ENCODE measurements around the gene ANGPTL2.

The ANGPTL2 gene

DNA sequence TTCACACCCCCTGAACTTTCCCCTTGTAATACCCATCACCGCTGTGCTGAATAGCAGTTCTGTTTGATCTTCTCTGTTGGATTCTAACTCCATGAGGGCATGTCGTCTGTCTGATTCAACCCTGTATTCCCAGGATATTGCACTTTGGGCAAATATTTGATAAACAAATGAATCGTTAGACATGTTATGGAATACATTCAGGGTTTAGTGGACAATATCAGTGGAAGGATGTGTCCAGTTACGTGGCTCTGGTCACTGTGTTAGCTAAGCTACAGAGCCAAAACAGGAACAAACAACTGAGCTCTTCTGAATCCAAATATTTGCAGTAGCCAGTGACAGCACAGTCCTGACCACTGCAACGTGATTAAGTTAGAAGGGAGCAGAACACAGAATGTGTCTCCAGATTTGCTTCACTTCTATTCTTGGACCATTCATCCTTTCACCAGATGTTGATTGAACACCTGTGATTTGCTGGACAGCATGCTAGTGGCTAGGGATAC lies 13.2 kb downstream of the ANGPTL2 start:
- no peaks in the 10 kb centered on the region for H3K9me2 ChIP-seq (replicated peaks; ENCODE audit: control insufficient read depth, low read length)
- H3K9me3 ChIP-seq (ENCODE audit: control insufficient read depth, insufficient read depth, low read length): no peaks in the 10 kb centered on the region
- no peaks in the 10 kb centered on the region for H3K79me2 ChIP-seq (ENCODE audit: control insufficient read depth, low read length)
- no peaks in the 10 kb centered on the region for H3K27me3 ChIP-seq (ENCODE audit: control insufficient read depth, low read length)
- no peaks in the 10 kb centered on the region for H3K4me1 ChIP-seq (ENCODE audit: control insufficient read depth, low read length)
- TF ChIP-seq EZH2phosphoT487 (IDR thresholded peaks at IDR 0.05; ENCODE audit: borderline replicate concordance, low read length): no peak
- TF ChIP-seq, protein P1, sequence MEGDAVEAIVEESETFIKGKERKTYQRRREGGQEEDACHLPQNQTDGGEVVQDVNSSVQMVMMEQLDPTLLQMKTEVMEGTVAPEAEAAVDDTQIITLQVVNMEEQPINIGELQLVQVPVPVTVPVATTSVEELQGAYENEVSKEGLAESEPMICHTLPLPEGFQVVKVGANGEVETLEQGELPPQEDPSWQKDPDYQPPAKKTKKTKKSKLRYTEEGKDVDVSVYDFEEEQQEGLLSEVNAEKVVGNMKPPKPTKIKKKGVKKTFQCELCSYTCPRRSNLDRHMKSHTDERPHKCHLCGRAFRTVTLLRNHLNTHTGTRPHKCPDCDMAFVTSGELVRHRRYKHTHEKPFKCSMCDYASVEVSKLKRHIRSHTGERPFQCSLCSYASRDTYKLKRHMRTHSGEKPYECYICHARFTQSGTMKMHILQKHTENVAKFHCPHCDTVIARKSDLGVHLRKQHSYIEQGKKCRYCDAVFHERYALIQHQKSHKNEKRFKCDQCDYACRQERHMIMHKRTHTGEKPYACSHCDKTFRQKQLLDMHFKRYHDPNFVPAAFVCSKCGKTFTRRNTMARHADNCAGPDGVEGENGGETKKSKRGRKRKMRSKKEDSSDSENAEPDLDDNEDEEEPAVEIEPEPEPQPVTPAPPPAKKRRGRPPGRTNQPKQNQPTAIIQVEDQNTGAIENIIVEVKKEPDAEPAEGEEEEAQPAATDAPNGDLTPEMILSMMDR (IDR thresholded peaks at IDR 0.05; ENCODE audit: low read depth, low read length, poor library complexity, severe bottlenecking): no peak
- no peak overlapping the region for H3K27ac ChIP-seq (ENCODE audit: low read depth, low read length)
- H3K36me3 ChIP-seq (ENCODE audit: control insufficient read depth, low read length): no peaks in the 10 kb centered on the region
- H3K4me3 ChIP-seq (ENCODE audit: low read length): no peak overlapping the region
- H3F3A ChIP-seq (ENCODE audit: control insufficient read depth, insufficient read depth): no peaks in the 10 kb centered on the region
- H4K20me1 ChIP-seq (ENCODE audit: control insufficient read depth, insufficient read depth, low read depth, low read length): no peaks in the 10 kb centered on the region
- no peak overlapping the region for H3K4me2 ChIP-seq (ENCODE audit: low read length)

DNA sequence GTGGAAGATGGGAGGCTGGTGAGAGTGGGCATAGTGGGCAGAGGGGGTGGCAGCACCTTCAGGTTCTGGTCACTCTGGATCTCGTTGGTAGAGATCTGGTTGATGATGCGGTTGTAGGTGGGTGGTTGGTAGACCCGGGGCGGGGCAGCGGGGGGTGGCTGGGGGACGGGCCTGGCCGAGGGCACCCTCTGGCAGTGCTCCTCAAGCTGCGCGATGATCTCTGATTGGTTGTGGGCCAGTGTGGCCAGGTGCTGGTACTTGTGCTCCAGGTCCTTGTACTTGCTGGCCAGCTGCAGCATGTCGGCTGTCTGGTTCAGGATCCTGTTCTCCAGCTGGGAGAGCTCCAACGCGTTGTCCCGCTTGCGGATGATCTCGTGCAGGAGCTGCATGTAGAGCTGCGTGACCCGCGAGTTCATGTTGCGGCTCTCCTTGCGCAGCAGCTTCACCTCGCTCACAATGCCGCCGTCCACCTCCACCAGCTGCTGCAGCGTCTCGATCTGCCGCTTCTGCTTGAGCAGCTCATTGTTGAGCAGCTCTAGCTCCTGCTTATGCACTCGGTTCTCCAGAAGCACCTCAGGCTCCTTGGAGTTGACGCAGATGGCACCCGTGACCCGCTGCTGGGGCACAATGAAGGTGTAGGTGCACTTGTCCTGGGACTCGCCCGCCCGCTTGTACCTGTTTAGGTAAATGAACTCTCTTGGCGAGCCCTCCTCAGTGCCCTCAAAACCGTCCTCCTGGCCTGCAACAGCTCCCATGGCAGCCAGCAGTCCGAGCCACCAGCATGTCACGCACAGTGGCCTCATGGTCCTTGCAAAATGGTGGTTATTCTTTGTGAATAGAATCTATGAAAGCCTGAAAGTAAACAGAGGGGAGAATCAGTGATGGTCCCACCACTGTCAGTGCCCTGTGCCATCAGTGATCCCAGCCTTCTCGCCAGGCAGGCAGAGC lies 14.2 kb downstream of the ANGPTL2 start:
- Histone ChIP-seq H3K4me3 (ENCODE audit: low read length) (no peak overlapping the region), H3K36me3 (ENCODE audit: control insufficient read depth, low read length) (no peaks in the 10 kb centered on the region), H3K4me1 (ENCODE audit: control insufficient read depth, low read length) (no peaks in the 10 kb centered on the region), H3K9me3 (ENCODE audit: control insufficient read depth, insufficient read depth, low read length) (no peaks in the 10 kb centered on the region), H3K4me2 (ENCODE audit: low read length) (no peak overlapping the region), H3K27me3 (ENCODE audit: control insufficient read depth, low read length) (no peaks in the 10 kb centered on the region), H3K9me2 (replicated peaks; ENCODE audit: control insufficient read depth, low read length) (no peaks in the 10 kb centered on the region), H3F3A (ENCODE audit: control insufficient read depth, insufficient read depth) (no peaks in the 10 kb centered on the region), H4K20me1 (ENCODE audit: control insufficient read depth, insufficient read depth, low read depth, low read length) (no peaks in the 10 kb centered on the region), H3K27ac (ENCODE audit: low read depth, low read length) (no peak overlapping the region), H3K79me2 (ENCODE audit: control insufficient read depth, low read length) (no peaks in the 10 kb centered on the region)
- TF ChIP-seq, protein P1 (IDR thresholded peaks at IDR 0.05; ENCODE audit: low read depth, low read length, poor library complexity, severe bottlenecking): no peak

DNA sequence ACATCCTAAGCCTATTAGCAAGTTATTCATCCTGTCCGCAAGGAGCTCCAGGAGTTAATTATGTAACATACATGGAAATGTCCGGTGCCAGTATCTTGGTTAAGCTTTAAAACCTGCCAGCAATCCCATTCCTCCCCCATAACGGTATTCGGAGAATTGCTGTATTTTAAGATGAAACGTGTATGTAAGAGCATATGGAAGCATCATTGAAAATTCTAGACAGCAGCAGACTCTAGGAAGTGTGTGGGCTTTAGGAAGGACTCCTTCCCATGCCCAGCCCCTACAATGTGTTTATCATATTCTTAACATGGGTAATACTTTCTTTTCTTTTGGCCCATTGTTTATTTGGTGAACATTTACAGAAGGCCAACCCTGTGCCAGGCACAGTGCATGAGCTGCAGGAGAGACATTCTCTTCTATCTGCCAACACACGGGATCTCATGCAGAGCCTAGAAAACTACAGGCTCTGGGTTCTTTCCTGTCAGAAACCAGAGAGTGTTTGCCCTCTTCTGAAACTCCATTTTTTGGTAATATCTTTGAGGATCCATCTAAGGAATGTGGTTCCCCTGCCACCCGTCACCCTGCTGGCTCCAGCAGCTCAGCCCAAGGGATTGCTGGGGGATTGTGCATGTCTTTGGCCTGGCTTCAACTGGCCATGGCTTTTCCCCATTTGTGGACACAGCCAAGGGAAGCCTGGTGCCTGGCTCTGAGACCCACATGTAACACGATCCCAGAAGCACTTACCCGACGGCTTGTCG lies 15.1 kb downstream of the ANGPTL2 start:
- Histone ChIP-seq H3K4me2 (ENCODE audit: low read length) (no peak overlapping the region), H3K4me3 (ENCODE audit: low read length) (no peak overlapping the region), H3K9me2 (replicated peaks; ENCODE audit: control insufficient read depth, low read length) (no peaks in the 10 kb centered on the region), H3K79me2 (ENCODE audit: control insufficient read depth, low read length) (no peaks in the 10 kb centered on the region), H3K27ac (ENCODE audit: low read depth, low read length) (no peak overlapping the region), H3F3A (ENCODE audit: control insufficient read depth, insufficient read depth) (no peaks in the 10 kb centered on the region), H3K4me1 (ENCODE audit: control insufficient read depth, low read length) (no peaks in the 10 kb centered on the region), H3K36me3 (ENCODE audit: control insufficient read depth, low read length) (no peaks in the 10 kb centered on the region), H3K9me3 (ENCODE audit: control insufficient read depth, insufficient read depth, low read length) (no peaks in the 10 kb centered on the region), H4K20me1 (ENCODE audit: control insufficient read depth, insufficient read depth, low read depth, low read length) (no peaks in the 10 kb centered on the region), H3K27me3 (ENCODE audit: control insufficient read depth, low read length) (no peaks in the 10 kb centered on the region)
- TF ChIP-seq, protein P1 (IDR thresholded peaks at IDR 0.05; ENCODE audit: low read depth, low read length, poor library complexity, severe bottlenecking): no peak
- no peak for TF ChIP-seq EZH2phosphoT487 (IDR thresholded peaks at IDR 0.05; ENCODE audit: borderline replicate concordance, low read length)
